HG02884 (cell line): ENCODE results near the gene NTN3.

Experiments
- ATAC-seq: cut with Tn5 transposase; IDR thresholded peaks from one replicate; pipeline ENCODE4 v1.9.1; 2021; ENCODE audit warnings: mild to moderate bottlenecking, moderate library complexity; ENCODE audit not compliant: unreplicated experiment

The NTN3 gene

GRCh38 chr16:2512735-2513404 is 41.8 kb downstream of the NTN3 start:
- ATAC-seq, result no peak

GRCh38 chr16:2513405-2514332 is 42.6 kb downstream of the NTN3 start, which contains the start of gene ATP6V0C:
ATP6V0C (plus strand) TSS chr16:2513952; CDS start chr16:2514104, 152 bp downstream.
- peak; percentile 61 for ATAC-seq

- ATAC-seq, result no peak
These were observed 43.5 kb downstream of the NTN3 start for GRCh38 chr16:2514333-2515179.

- no peak for ATAC-seq
These were observed 44.2 kb downstream of the NTN3 start for GRCh38 chr16:2515180-2515851.

- ATAC-seq, result no peak
These were observed 45.5 kb downstream of the NTN3 start for GRCh38 chr16:2516391-2517240.

- ATAC-seq, result no peak
These were observed 47.0 kb downstream of the NTN3 start for GRCh38 chr16:2517954-2518605.

- ATAC-seq, result no peak
These were observed 48.0 kb downstream of the NTN3 start for GRCh38 chr16:2518823-2519710.

- no peak for ATAC-seq
These were observed 48.6 kb downstream of the NTN3 start for GRCh38 chr16:2519711-2520080.

GRCh38 chr16:2520097-2520783 is 49.1 kb downstream of the NTN3 start, which contains the start of gene AMDHD2:
AMDHD2 (plus strand) TSS chr16:2520371; CDS start chr16:2520459, 88 bp downstream.
- no peak for ATAC-seq

GRCh38 chr16:2520784-2521531 is 49.9 kb downstream of the NTN3 start:
- no peak for ATAC-seq
